Colon (tissue), 2 donors: ENCODE data around the gene ERC1.
"Not testable (repeated sequence)": the region's sequence is repeated elsewhere in the genome, so short reads cannot be mapped to it uniquely, and the experiment has no call there.

ENCODE experiments used
- FAIRE-seq: peaks from 2 replicates; lab custom pipeline; 2012; peaks lifted over from hg19 to GRCh38; lab: Jason Lieb, UNC
- donor health status: control.
- donor health status: control.

ERC1 gene

GRCh38 chr12:1030779-1031178 is 39.8 kb downstream of the ERC1 start:
- FAIRE-seq, result no peak

GRCh38 chr12:1034243-1034642 is 43.2 kb downstream of the ERC1 start:
- FAIRE-seq, result no peak

- FAIRE-seq, result no peak
These were observed 43.9 kb downstream of the ERC1 start for GRCh38 chr12:1034751-1035457.

DNA sequence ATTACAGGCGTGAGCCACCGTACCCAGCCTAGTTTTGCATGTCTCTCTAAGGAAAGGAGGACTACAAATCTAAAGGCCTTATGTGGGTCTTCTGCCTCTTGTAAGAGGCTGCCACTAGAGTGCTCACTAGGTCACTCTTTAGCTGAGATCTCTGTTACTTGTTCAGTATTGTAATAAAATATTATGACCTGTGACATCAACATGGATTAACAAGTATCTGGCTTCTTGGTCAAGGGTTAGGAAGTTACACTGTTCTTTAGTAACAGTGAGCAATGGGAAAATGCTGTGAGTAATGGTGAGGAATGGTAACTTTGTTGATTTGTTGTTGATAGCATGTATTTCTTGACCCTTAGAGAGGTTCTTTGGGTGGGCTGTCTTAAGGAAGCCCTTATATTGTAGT is 50.5 kb downstream of the ERC1 start:
- no peak for FAIRE-seq

DNA sequence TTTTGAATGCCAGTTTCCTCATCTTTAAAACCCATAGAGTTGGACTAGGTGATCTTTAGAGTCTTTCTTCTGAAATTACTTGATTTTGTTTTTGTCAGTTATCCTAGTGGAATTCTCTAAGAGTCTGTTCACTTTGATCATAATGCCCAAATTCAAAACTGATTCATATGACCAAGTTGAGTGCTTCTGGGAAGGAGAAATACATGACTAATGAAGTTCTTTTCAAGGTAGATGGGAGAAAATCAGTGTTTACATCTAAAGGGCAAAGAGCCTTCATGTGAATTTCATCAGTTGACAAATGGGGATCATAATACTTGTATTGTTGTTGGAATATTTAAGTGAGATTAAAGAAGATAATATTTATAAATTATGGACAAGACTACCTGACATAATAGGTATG is 53.2 kb downstream of the ERC1 start:
- FAIRE-seq, result no peak

DNA sequence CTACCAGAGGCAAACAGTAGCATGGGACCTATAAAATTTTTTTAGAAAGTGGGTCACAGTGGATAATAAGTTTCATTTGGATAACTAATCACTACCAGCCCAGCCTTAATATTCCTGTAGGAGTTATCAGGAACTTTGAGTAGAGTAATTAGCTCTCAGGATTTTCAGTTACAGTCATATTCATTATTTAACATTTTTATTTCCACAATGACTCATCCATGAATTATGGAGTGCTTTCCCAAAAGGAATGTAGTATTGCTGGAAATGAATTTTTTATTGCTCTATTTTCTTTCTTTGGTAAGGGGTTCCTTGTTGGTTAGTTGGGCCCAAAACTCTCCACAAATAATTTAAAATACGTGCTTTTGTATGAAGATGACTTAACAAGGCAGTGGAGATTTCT is 53.7 kb downstream of the ERC1 start:
- FAIRE-seq, result no peak

GRCh38 chr12:1046727-1047126 is 55.7 kb downstream of the ERC1 start:
- no peak for FAIRE-seq

DNA sequence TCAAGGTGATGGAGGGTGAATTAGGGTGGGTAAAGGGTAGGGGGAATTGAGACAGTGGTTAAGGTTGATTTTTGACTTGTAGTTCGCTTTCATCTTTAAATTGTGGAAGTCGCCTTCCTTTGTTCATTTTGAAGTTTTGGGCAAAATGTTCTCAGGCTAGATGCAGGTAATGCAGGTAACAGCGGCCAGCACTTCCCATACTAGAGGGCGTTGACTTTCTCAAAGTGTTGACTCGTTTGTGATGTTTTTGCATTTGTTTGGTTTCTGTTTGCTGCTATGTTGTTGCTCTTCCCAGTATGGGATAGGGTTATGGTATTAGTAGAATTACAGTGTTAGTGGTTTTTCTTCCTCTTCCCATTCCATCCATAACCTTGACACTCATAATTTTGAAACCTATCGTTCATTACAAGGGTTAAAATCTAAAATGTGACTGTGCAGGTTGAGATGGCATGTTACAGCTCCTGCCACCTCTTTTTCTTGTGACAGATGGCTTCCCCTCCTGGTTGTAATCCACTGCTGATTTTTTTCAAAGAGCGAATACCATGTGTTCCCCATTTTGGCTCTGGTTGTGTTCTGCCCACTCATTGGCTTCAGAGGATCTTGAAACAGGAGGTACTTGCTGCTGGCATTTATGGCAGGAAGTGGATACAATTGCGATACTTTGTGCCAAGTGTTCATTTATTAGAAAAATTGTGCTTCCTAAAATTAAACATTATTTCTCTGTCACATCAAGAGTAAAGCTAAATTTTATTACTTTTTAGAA is 57.1 kb downstream of the ERC1 start:
- FAIRE-seq, result no peak

- no peak for FAIRE-seq
These were observed 59.2 kb downstream of the ERC1 start for GRCh38 chr12:1050059-1050707.

DNA sequence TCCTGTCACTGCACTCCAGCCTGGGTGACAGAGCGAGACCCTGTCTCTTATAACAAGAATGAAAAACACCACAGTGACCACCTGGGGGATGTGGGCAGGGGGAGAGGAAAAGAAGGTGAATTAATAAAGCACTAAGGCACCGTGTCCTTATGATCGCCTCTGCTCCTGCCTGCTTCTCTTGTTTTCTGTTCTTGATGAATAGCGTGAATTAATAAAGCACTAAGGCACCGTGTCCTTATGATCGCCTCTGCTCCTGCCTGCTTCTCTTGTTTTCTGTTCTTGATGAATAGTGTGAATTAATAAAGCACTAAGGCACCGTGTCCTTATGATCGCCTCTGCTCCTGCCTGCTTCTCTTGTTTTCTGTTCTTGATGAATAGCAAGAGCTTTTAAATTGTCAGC is 60.6 kb downstream of the ERC1 start:
- FAIRE-seq, result not testable (repeated sequence)

- no peak for FAIRE-seq
These were observed 62.7 kb downstream of the ERC1 start for GRCh38 chr12:1053690-1054089.

DNA sequence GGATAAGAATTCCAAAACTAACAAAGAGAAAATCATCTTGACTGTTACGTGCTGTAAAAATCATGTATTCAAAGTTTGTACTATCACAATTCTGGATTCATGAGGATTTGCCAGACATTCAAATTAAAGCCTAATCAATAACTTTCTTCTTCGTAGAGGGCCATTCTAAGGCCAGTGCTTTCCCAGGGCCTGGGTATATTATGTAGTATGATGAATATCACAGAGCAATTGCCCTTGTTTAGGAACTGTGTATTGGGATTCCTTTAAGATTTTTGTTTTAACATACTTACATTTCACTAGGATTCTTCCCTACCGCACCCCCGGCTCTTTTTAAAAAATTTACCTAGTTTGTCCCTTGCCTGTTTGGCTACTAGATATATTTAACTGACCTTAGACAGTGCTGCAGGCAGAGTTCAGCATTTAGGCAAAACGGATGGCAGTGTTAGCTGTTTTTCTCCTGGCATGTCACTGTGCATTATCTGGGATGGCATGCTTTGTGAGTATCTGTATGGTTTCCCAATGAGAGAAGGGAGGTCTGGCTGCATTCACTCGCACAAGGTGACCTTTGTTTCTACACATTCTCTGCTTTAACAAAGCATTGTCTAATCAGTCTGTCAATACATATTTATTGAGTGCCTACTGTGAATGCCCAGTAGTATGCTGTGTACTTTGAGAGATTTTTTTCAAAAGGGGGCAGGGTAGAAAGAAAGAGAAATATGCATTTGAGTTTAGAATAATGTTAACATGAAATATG is 63.3 kb downstream of the ERC1 start:
- FAIRE-seq, result no peak

- FAIRE-seq, result no peak
These were observed 65.4 kb downstream of the ERC1 start for GRCh38 chr12:1056390-1056789.

DNA sequence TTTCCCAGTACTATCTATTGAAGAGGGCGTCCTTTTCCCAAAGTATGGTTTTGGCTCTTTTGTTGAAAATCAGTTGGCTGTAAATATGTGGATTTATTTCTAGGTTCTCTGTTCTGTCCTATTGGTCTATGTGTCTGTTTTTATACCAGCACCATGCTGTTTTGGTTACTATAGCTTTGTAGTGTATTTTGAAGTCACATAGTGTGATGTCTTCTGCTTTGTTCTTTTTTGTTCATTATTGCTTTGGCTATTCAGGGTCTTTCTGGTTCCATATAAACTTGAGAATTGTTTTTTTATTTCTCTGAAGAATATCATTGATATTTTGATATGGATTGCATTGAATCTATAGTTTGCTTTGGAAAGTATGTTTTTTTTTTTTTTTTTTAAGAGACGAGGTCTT is 67.4 kb downstream of the ERC1 start:
- no peak for FAIRE-seq

- FAIRE-seq, result no peak
These were observed 68.1 kb downstream of the ERC1 start for GRCh38 chr12:1059162-1059561.

- no peak for FAIRE-seq
These were observed 72.8 kb downstream of the ERC1 start for GRCh38 chr12:1063852-1064251.

DNA sequence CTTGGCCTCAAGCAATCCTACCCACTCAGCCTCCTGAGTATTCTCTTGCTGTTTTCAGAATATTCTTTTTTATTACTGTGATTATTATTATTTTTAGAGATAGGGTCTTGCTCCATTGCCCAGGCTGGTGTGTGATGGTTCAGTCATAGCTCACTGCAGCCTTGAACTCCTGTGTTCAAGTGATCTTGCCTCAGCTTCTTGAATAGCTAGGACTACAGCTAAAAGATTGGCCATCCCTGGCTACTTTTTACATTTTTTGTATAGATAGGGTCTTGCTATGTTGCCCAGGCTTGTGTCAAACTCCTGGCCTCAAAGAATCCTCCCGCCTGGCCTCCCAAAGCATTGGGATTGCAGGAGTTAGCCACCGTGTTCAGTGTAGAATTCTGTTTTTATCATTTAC is 73.3 kb downstream of the ERC1 start:
- no peak for FAIRE-seq

DNA sequence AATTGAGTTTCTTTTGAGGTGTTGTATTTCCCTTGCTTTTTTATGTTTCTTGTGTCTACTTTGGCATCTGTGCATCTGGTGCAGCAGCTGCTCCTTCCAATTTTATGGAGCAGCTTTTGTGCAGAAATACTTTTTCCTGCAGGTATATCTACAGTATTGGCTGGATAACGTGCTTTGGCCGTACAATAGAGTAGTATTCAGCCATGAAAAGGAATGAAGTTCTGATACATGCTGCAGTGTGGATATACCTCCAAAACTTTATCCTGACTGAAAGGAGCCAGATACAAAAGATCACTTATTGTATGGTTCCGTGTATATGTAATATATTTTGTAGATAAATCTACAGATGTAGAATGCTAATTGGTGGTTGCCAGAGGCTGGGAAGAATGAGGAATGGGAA is 74.6 kb downstream of the ERC1 start:
- no peak for FAIRE-seq

DNA sequence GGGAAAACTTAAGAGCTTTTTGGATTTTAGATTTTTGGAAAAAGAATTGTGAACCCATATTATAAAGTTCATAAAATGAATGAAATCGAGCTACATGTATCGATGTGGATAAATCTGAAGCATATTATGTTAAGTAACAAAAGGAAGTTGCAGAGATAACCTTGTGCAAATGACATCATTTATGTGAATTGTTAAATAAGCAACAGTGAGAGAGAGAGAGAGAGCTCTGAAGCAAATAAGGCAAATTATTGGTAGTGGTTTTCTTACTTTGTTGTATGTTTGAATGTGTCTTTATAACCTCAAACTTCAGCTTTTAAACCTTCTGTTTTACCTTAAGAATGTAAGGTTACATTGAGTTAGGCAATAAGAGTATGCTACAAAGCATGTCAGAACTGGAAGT is 78.8 kb downstream of the ERC1 start:
- FAIRE-seq, result no peak

- no peak for FAIRE-seq
These were observed 80.2 kb downstream of the ERC1 start for GRCh38 chr12:1071182-1071581.

GRCh38 chr12:1073652-1074051 is 82.6 kb downstream of the ERC1 start:
- FAIRE-seq, result no peak

- peak; percentile 14 for FAIRE-seq
These were observed 86.2 kb downstream of the ERC1 start for GRCh38 chr12:1077036-1077803.
